H9 (cell line): Measurements from ENCODE around the gene ZNF490. TPM values are rescaled to one million over a fixed set of nuclear protein-coding genes. Genes with fewer than 3 reads are reported as not detected.

Source experiments
- DNase-seq: peaks from one replicate; pipeline ENCODE4 v3.0.0-alpha.2; 2017
- H2AFZ ChIP-seq: one replicate; pipeline ENCODE4 v1.6.1; 2013; ENCODE audit warnings: mild to moderate bottlenecking, low read length, control low read depth, moderate library complexity
- H2AK5ac ChIP-seq: 2 replicates; pipeline ENCODE4 v1.6.1; 2013; ENCODE audit warnings: low read length, control low read depth, mixed read lengths; ENCODE audit not compliant: insufficient read length
- H2BK120ac ChIP-seq: one replicate; pipeline ENCODE4 v1.6.1; 2013; ENCODE audit warnings: low read depth, mild to moderate bottlenecking, low read length, control low read depth, inconsistent platforms; ENCODE audit not compliant: poor library complexity, severe bottlenecking
- H2BK12ac ChIP-seq: 2 replicates; pipeline ENCODE4 v1.6.1; 2013; ENCODE audit warnings: low read length, control low read depth, mixed read lengths, low read depth; ENCODE audit not compliant: insufficient read length
- H2BK15ac ChIP-seq: 2 replicates; pipeline ENCODE4 v1.6.1; 2013; ENCODE audit warnings: low read depth, low read length, control low read depth
- H2BK20ac ChIP-seq: one replicate; pipeline ENCODE4 v1.6.1; 2013; ENCODE audit warnings: low read depth, mild to moderate bottlenecking, low read length, control low read depth, inconsistent platforms; ENCODE audit not compliant: poor library complexity, severe bottlenecking
- H2BK5ac ChIP-seq: 2 replicates; pipeline ENCODE4 v1.6.1; 2013; ENCODE audit warnings: low read length, control low read depth, mixed read lengths; ENCODE audit not compliant: insufficient read length
- H3K14ac ChIP-seq: 2 replicates; pipeline ENCODE4 v1.6.1; 2013; ENCODE audit warnings: low read length, control low read depth; ENCODE audit not compliant: insufficient read depth
- H3K18ac ChIP-seq: 2 replicates; pipeline ENCODE4 v1.6.1; 2013; ENCODE audit warnings: low read depth, mild to moderate bottlenecking, mixed read lengths, low read length, control low read depth; ENCODE audit not compliant: insufficient read length
- H3K23ac ChIP-seq: 2 replicates; pipeline ENCODE4 v1.6.1; 2013; ENCODE audit warnings: low read length, control low read depth, mixed read lengths, low read depth; ENCODE audit not compliant: insufficient read length
- H3K23me2 ChIP-seq: 2 replicates; pipeline ENCODE4 v1.6.1; 2013; ENCODE audit warnings: low read depth, mild to moderate bottlenecking, mixed read lengths, low read length, control low read depth; ENCODE audit not compliant: insufficient read length, poor library complexity, severe bottlenecking
- H3K27ac ChIP-seq: 2 replicates; pipeline ENCODE4 v1.5.1; 2013; ENCODE audit warnings: low read length, control low read depth, mixed read lengths, low read depth; ENCODE audit not compliant: insufficient read length
- H3K27me3 ChIP-seq: 2 replicates; pipeline ENCODE4 v1.6.1; 2013; ENCODE audit warnings: low read length, control low read depth, inconsistent platforms; ENCODE audit not compliant: insufficient read depth
- H3K4ac ChIP-seq: 2 replicates; pipeline ENCODE4 v1.6.1; 2013; ENCODE audit warnings: low read depth, mild to moderate bottlenecking, control low read depth, inconsistent platforms, low read length, moderate library complexity
- H3K4me1 ChIP-seq: 2 replicates; pipeline ENCODE4 v1.6.1; 2013; ENCODE audit warnings: low read length, control low read depth, inconsistent platforms; ENCODE audit not compliant: insufficient read depth
- H3K4me2 ChIP-seq: 2 replicates; pipeline ENCODE4 v1.6.1; 2013; ENCODE audit warnings: low read length, control low read depth, mixed read lengths; ENCODE audit not compliant: insufficient read length, insufficient read depth
- H3K56ac ChIP-seq: 2 replicates; pipeline ENCODE4 v1.6.1; 2013; ENCODE audit warnings: low read depth, mild to moderate bottlenecking, mixed read lengths, low read length, control low read depth; ENCODE audit not compliant: insufficient read length
- H3K79me1 ChIP-seq: 2 replicates; pipeline ENCODE4 v1.6.1; 2013; ENCODE audit warnings: low read depth, mild to moderate bottlenecking, moderate library complexity, low read length, control low read depth, inconsistent platforms; ENCODE audit not compliant: insufficient read depth, poor library complexity, severe bottlenecking
- H3K79me2 ChIP-seq: 2 replicates; pipeline ENCODE4 v1.6.1; 2013; ENCODE audit warnings: low read length, control low read depth, inconsistent platforms; ENCODE audit not compliant: insufficient read depth
- H3K9ac ChIP-seq: 2 replicates; pipeline ENCODE4 v1.6.1; 2013; ENCODE audit warnings: low read length, control low read depth, mixed read lengths; ENCODE audit not compliant: insufficient read length; ENCODE audit errors: extremely low read depth
- H3K9me3 ChIP-seq: one replicate; pipeline ENCODE4 v1.6.1; 2013; ENCODE audit warnings: low read depth, low read length, inconsistent platforms; ENCODE audit not compliant: control insufficient read depth
- H3T11ph ChIP-seq: one replicate; pipeline ENCODE4 v1.6.1; 2013; ENCODE audit warnings: mild to moderate bottlenecking, low read length, control low read depth, inconsistent platforms
- H4K20me1 ChIP-seq: one replicate; pipeline ENCODE4 v1.6.1; 2013; ENCODE audit not compliant: control insufficient read depth, insufficient read length, insufficient read depth
- H4K5ac ChIP-seq: 2 replicates; pipeline ENCODE4 v1.6.1; 2013; ENCODE audit warnings: low read depth, mild to moderate bottlenecking, mixed read lengths, low read length, control low read depth; ENCODE audit not compliant: insufficient read length
- H4K8ac ChIP-seq: replicated peaks from 2 replicates; pipeline ENCODE4 v1.6.1; 2013; ENCODE audit warnings: low read length, control low read depth, mixed read lengths, low read depth; ENCODE audit not compliant: insufficient read length
- H4K91ac ChIP-seq: 2 replicates; pipeline ENCODE4 v1.6.1; 2013; ENCODE audit warnings: low read depth, mild to moderate bottlenecking, moderate library complexity, mixed read lengths, low read length, control low read depth; ENCODE audit not compliant: insufficient read length
- H3K27ac Mint-ChIP-seq, 3 experiments: 2 replicates in 2 of 3; 3 replicates in 1 of 3; pipeline ENCODE4 v1.8.0; 2020 to 2021; ENCODE audit warnings: mixed read lengths in 3 of 3, mild to moderate bottlenecking in 1 of 3, moderate library complexity in 1 of 3
- H3K27me3 Mint-ChIP-seq: 2 replicates; pipeline ENCODE4 v1.8.0; 2021; ENCODE audit warnings: low read depth, mild to moderate bottlenecking, moderate library complexity, mixed read lengths
- H3K36me3 Mint-ChIP-seq, 3 experiments: 2 replicates in 2 of 3; 3 replicates in 1 of 3; pipeline ENCODE4 v1.8.0; 2020 to 2021; ENCODE audit warnings: low read depth in 3 of 3, mixed read lengths in 3 of 3; ENCODE audit not compliant: insufficient read depth in 1 of 3
- H3K4me1 Mint-ChIP-seq, 2 experiments: 2 replicates each; pipeline ENCODE4 v1.8.0; 2020; ENCODE audit warnings: mixed read lengths in 2 of 2
- H3K4me3 Mint-ChIP-seq, 2 experiments: 2 replicates in 1 of 2; 3 replicates in 1 of 2; pipeline ENCODE4 v1.8.0; 2020 to 2021; ENCODE audit warnings: mild to moderate bottlenecking in 2 of 2, mixed read lengths in 2 of 2, moderate library complexity in 1 of 2
- H3K9me3 Mint-ChIP-seq, 2 experiments: 2 replicates in 1 of 2; 3 replicates in 1 of 2; pipeline ENCODE4 v1.8.0; 2020; ENCODE audit warnings: mild to moderate bottlenecking in 2 of 2, mixed read lengths in 2 of 2, moderate library complexity in 1 of 2
- WGBS: extraction: QIAGEN DNeasy Blood & Tissue Kit; methylation state at CpG from one replicate; pipeline ENCODE4 v1.1.7; 2013; ENCODE audit warnings: missing lambda C conversion rate, low lambda C conversion rate, mixed read lengths; ENCODE audit not compliant: insufficient read length; ENCODE audit errors: extremely low coverage; 5-methylcytosine and 5-hydroxymethylcytosine counted together
- total RNA-seq: library from RNA; stranded (reverse); gene quantifications from 2 replicates; pipeline ENCODE4 v1.2.1, GENCODE V29; 2021
- TF ChIP-seq, protein P1 (sequence below): fragments of 200-600 bp; sonication (generic); conservative IDR thresholded peaks from 3 replicates; pipeline ENCODE4 v1.8.0; 2021; ENCODE audit warnings: antibody characterized with exemption, mild to moderate bottlenecking

The ZNF490 gene
- total RNA-seq, 1 experiment from 2014 or later = 10.1 TPM

DNA sequence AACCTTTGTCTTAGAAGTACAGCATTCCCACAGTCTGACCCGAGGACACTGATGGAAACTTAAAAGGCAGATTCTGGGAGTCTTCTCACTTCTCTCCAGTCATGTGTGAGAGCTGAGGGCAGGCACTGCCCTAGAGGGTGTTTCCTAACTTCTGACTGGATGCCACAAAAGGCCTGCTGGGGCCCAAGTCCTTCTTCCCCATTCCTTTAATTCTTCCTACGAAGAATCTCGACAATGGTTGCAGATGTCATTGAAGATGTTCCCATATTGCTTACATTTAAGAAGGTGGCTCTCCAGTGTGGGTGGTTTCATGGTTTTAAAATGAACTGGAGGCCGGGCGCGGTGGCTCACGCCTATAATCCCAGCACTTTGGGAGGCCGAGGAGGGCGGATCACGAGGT is 32.0 kb downstream of the ZNF490 start:
- Histone ChIP-seq H2BK15ac (no peak overlapping the region), H3K9me3 (peaks cover 16% of the 10 kb centered on the region), H3K9ac (no peak overlapping the region), H4K20me1 (no peaks in the 10 kb centered on the region), H3K4me1 (no peaks in the 10 kb centered on the region; the same call in 1 of the 2 replicates), H2AK5ac (no peak overlapping the region), H2BK120ac (no peak overlapping the region), H3K79me1 (no peaks in the 10 kb centered on the region), H3K4ac (no peak overlapping the region), H2BK12ac (no peak overlapping the region), H3K18ac (no peak overlapping the region), H2AFZ (no peak overlapping the region), H3K79me2 (no peaks in the 10 kb centered on the region), H3T11ph (no peak overlapping the region), H3K23me2 (no peaks in the 10 kb centered on the region), H3K4me2 (no peak overlapping the region), H4K8ac (no peak overlapping the region), H4K5ac (no peak overlapping the region), H3K27ac (no peak overlapping the region), H3K14ac (no peak overlapping the region), H2BK20ac (no peak overlapping the region), H3K56ac (no peak overlapping the region), H3K23ac (no peak overlapping the region), H4K91ac (no peak overlapping the region), H3K27me3 (no peaks in the 10 kb centered on the region), H2BK5ac (no peak overlapping the region)
- Mint-ChIP-seq H3K4me3 (no peak overlapping the region), H3K4me1 (peaks cover 5 to 12% of the 10 kb centered on the region in 2 experiments), H3K36me3 (peaks cover 55 to 57% (median 57%) of the 10 kb centered on the region in 3 experiments), H3K9me3 (peaks cover 40 to 45% of the 10 kb centered on the region in 2 experiments), H3K27me3 (no peaks in the 10 kb centered on the region), H3K27ac (no peak overlapping the region)
- TF ChIP-seq, protein P1, sequence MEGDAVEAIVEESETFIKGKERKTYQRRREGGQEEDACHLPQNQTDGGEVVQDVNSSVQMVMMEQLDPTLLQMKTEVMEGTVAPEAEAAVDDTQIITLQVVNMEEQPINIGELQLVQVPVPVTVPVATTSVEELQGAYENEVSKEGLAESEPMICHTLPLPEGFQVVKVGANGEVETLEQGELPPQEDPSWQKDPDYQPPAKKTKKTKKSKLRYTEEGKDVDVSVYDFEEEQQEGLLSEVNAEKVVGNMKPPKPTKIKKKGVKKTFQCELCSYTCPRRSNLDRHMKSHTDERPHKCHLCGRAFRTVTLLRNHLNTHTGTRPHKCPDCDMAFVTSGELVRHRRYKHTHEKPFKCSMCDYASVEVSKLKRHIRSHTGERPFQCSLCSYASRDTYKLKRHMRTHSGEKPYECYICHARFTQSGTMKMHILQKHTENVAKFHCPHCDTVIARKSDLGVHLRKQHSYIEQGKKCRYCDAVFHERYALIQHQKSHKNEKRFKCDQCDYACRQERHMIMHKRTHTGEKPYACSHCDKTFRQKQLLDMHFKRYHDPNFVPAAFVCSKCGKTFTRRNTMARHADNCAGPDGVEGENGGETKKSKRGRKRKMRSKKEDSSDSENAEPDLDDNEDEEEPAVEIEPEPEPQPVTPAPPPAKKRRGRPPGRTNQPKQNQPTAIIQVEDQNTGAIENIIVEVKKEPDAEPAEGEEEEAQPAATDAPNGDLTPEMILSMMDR = no peak
- DNase-seq = no peak
- WGBS = no CpG with 5 or more reads among the region's 10 CpGs
